Heart right ventricle (tissue), 16 donors: Measurements from ENCODE around the gene VSTM4. TPM values are rescaled to one million over a fixed set of nuclear protein-coding genes. Genes with fewer than 3 reads are reported as not detected.

Experiments
- ATAC-seq, 8 donors: fragments of 200-7000 bp; cut with Tn5 transposase; one replicate each; pipeline ENCODE4 v1.9.1; 2020; ENCODE audit warnings: mild to moderate bottlenecking in 8 of 8, moderate library complexity in 8 of 8, moderate number of reproducible peaks in 1 of 8
- DNase-seq, 2 donors: peaks; one replicate each; pipeline ENCODE4 v3.0.0-alpha.2; 2020
- H3K27ac ChIP-seq, 10 donors: fragments of 200-600 bp; sonication (generic) in 2 of 10; one replicate each; pipeline versions ENCODE4 v1.5.0 to v1.8.0; 2020 to 2022; ENCODE audit warnings: mild to moderate bottlenecking in 3 of 10
- H3K27me3 ChIP-seq, 7 donors: fragments of 200-600 bp; one replicate each; pipeline ENCODE4 v1.8.0; 2021 to 2022; ENCODE audit warnings: mild to moderate bottlenecking in 2 of 7
- H3K36me3 ChIP-seq, 9 donors: fragments of 200-600 bp; sonication (generic) in 1 of 9; one replicate each; pipeline versions ENCODE4 v1.5.0 to v1.8.0; 2020 to 2022; ENCODE audit warnings: mild to moderate bottlenecking in 2 of 9
- H3K4me1 ChIP-seq, 9 donors: fragments of 200-600 bp; sonication (generic) in 1 of 9; one replicate each; pipeline versions ENCODE4 v1.5.0 to v1.8.0; 2020 to 2022; ENCODE audit warnings: mild to moderate bottlenecking in 4 of 9
- H3K4me3 ChIP-seq, 10 donors: fragments of 200-600 bp; sonication (generic) in 2 of 10; one replicate each; pipeline versions ENCODE4 v1.5.0 to v1.8.0; 2020 to 2022; ENCODE audit warnings: mild to moderate bottlenecking in 7 of 10, moderate library complexity in 2 of 10
- H3K9me3 ChIP-seq, 11 donors: fragments of 200-600 bp in 10 of 11; sonication (generic) in 2 of 11; one replicate each; pipeline versions ENCODE4 v1.5.0 to v1.8.0; 2013 to 2022; ENCODE audit warnings: mild to moderate bottlenecking in 2 of 11, control low read depth in 1 of 11, moderate library complexity in 1 of 11
- WGBS, 2 donors: extraction: QIAGEN DNeasy Blood & Tissue Kit; methylation state at CpG; one replicate each; pipeline ENCODE4 v1.1.7; 2013; ENCODE audit warnings: inconsistent platforms in 1 of 2; 5-methylcytosine and 5-hydroxymethylcytosine counted together
- intact Hi-C, 10 donors: fragments of 100-400 bp; cut with DNase I; formaldehyde crosslinking; loops; one replicate each; pipeline versions ENCODE4 v1.11.1 to v1.14.2; 2022
- polyA plus RNA-seq, 2 donors: library from polyadenylated mRNA; stranded (reverse); fragments of 200-250 nt; gene quantifications; one replicate each; pipeline ENCODE4 v1.2.3, GENCODE V29; 2013
- total RNA-seq, 10 donors: library from RNA; stranded (reverse); fragmentation: NEBNext Ultra II Directional in 3 of 10; extraction: Animal tissue kit (Norgen Biotek cat#: 25700) in 3 of 10; gene quantifications; one replicate each; pipeline versions ENCODE4 v1.2.1 to v1.2.4, GENCODE V29; 2021 to 2023
- TF ChIP-seq, protein P1 (sequence below), 9 donors: fragments of 200-600 bp; sonication (generic) in 2 of 9; IDR thresholded peaks; one replicate each; pipeline versions ENCODE4 v1.5.0 to v1.8.0; 2021 to 2022; ENCODE audit warnings: antibody characterized with exemption in 9 of 9, mild to moderate bottlenecking in 5 of 9, moderate library complexity in 1 of 9
- donor health status: Arrhythmogenic right ventricular cardiomyopathy.
- donor health status: ischemic (EF 13 %, LVEDD 7.1; RV severe dilation, severe dysfunction).
- donor health status: healthy with polysubstance abuse.
- donor health status: DM: no; HTN: yes; CAD: no.
- donor health status: DM: no; HTN: no; CAD: no.
- donor health status: ischemic (EF 25% LVEDD 6.9; RV normal size, moderate dysfunction).
- donor health status: ischemic (EF 25% LVEDD 5.7; RV mildly dilated, moderate dysfunction).
- donor health status: healthy.
- donor health status: DM: yes; HTN: yes; CAD: no.
- donor health status: Ischemic cardiomyopathy.
- donor health status: ischemic (EF 35%, LVEDD 5.7; RV mildly dilated, moderate dysfunction).
- donor health status: nonischemic (EF 11% LVEDD 7.7; RV severe dilation, severe dysfunction).
- donor health status: DM: yes; HTN: yes; CAD: no.
- donor health status: PGD.
- donor health status: ischemic (EF 29% LVEDD 5.4; RV normal size, mild dysfunction).
- donor health status: nonischemic (EF 23%, LVEDD 6.1; RV moderate dilation, normal function).

Gene VSTM4
- total and polyA plus RNA-seq, 12 donors, result 5.0 to 26.7 (median 16.3) TPM

DNA sequence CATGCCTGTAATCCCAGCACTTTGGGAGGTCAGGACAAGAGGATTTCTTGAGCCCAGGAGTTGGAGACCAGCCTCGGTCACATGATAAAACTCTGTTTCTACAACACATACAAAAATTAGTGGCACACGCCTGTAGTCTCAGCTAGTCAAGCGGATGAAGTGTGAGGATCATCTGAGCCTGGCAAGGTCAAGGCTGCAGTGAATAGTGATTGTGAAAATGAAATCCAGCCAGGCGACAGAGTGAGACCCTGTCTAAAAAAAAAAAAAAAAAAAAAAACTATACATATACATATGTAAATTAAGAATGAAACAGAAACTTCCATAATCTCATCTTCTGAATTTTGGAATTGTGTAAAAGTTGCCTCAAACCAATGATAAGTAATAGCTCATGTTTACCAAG lies 36.7 kb upstream of the VSTM4 start:
- Histone ChIP-seq H3K4me1 (peaks cover 0 to 8% (median 0%) of the 10 kb centered on the region in 9 donors), H3K27me3 (no peaks in the 10 kb centered on the region), H3K27ac (no peak overlapping the region), H3K4me3 (no peak overlapping the region), H3K36me3 (peaks cover 0 to 26% (median 0%) of the 10 kb centered on the region in 9 donors), H3K9me3 (peaks cover 0 to 14% (median 4%) of the 10 kb centered on the region in 11 donors)
- ATAC-seq (no peak), DNase-seq (no peak)
- intact Hi-C loops, result no loop called here
- TF ChIP-seq, protein P1, sequence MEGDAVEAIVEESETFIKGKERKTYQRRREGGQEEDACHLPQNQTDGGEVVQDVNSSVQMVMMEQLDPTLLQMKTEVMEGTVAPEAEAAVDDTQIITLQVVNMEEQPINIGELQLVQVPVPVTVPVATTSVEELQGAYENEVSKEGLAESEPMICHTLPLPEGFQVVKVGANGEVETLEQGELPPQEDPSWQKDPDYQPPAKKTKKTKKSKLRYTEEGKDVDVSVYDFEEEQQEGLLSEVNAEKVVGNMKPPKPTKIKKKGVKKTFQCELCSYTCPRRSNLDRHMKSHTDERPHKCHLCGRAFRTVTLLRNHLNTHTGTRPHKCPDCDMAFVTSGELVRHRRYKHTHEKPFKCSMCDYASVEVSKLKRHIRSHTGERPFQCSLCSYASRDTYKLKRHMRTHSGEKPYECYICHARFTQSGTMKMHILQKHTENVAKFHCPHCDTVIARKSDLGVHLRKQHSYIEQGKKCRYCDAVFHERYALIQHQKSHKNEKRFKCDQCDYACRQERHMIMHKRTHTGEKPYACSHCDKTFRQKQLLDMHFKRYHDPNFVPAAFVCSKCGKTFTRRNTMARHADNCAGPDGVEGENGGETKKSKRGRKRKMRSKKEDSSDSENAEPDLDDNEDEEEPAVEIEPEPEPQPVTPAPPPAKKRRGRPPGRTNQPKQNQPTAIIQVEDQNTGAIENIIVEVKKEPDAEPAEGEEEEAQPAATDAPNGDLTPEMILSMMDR (IDR thresholded peaks at IDR 0.05), result no peak
- WGBS, 2 donors, result 94 to 95% methylated on average over 4 of the region's 4 CpGs

DNA sequence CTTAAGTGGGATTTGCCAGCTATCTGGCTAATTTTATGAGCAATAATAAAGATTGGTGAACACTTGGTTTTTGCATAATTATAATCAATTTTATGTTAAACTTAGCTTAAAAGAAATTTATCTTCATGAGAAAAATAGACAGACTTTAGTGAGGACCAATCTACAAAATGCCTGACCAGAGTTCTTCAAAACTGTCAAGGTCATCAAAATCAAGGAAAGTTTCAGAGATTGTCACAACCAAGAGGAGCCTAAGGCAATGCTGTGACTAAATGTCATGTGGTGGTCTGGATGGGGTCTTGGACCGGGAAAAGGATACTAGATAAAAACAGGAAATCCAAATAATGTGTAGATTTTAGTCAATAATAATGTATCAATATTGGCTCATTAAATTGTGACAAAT lies 36.2 kb upstream of the VSTM4 start:
- TF ChIP-seq, protein P1 (IDR thresholded peaks at IDR 0.05), result no peak
- peaks cover 0 to 17% (median 4%) of the 10 kb centered on the region in 11 donors for H3K9me3 ChIP-seq
- H3K4me1 ChIP-seq, result peaks cover 0 to 8% (median 0%) of the 10 kb centered on the region in 9 donors
- H3K27ac ChIP-seq, result no peak overlapping the region
- DNase-seq (no peak), ATAC-seq (no peak)
- intact Hi-C loops, result no loop called here
- 83 to 85% methylated on average over 1 of the region's 1 CpG for WGBS, 2 donors
- H3K27me3 ChIP-seq, result no peaks in the 10 kb centered on the region
- H3K36me3 ChIP-seq, result peaks cover 0 to 21% (median 0%) of the 10 kb centered on the region in 9 donors
- H3K4me3 ChIP-seq, result no peak overlapping the region

DNA sequence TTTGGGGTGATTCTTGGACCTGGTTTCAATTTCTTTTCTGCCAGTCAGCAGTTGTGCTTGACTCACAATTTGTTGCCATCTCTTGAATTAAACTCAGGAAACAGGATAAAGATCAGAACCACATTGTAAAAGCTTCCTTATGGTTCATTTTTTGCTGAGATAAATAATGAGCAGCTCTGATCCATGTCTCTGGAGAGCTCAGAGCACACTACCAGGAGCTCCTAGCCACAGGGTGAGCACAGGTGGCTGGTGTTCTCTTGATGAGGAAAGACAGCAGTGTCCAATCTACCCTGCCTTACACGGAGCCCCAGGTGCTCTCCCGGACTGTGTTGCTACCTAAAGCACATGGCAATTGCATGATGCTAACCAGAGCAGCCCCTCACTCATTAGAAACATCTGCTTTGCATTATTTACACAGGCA lies 35.7 kb upstream of the VSTM4 start:
- TF ChIP-seq, protein P1 (IDR thresholded peaks at IDR 0.05), result no peak
- WGBS, 2 donors, result 53 to 58% methylated on average over 2 of the region's 2 CpGs
- no peak overlapping the region for H3K4me3 ChIP-seq
- H3K27ac ChIP-seq, result no peak overlapping the region
- H3K9me3 ChIP-seq, result peaks cover 0 to 17% (median 4%) of the 10 kb centered on the region in 11 donors
- peaks cover 0 to 16% (median 0%) of the 10 kb centered on the region in 9 donors for H3K36me3 ChIP-seq
- intact Hi-C loops, result no loop called here
- DNase-seq (no peak), ATAC-seq (no peak)
- H3K27me3 ChIP-seq, result no peaks in the 10 kb centered on the region
- peaks cover 0 to 8% (median 0%) of the 10 kb centered on the region in 9 donors for H3K4me1 ChIP-seq

DNA sequence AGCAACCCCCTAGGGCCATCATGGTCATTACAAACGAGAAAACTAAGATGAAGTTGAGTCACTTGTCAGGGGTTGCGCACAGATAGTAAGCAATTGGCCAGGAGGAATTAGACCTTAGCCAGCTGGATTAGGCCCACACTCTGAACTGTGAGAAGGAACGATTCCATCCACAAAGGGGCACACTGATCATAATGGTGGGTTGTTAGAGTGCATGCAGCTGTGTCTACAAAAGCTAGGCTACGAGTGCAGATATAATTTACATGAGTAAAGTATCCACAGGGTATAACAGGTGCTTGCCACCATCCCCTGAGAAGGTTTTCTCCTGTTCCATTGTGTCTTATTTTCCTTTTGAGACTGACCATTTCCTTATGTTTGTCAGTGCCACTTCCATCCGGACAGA lies 35.1 kb upstream of the VSTM4 start:
- Histone ChIP-seq H3K9me3 (peaks cover 0 to 17% (median 4%) of the 10 kb centered on the region in 11 donors), H3K27me3 (no peaks in the 10 kb centered on the region), H3K36me3 (peaks cover 0 to 10% (median 0%) of the 10 kb centered on the region in 9 donors), H3K4me3 (no peak overlapping the region), H3K4me1 (peaks cover 0 to 8% (median 0%) of the 10 kb centered on the region in 9 donors), H3K27ac (no peak overlapping the region)
- TF ChIP-seq, protein P1 (IDR thresholded peaks at IDR 0.05), result no peak
- WGBS, 2 donors, result 76 to 86% methylated on average over 5 of the region's 5 CpGs
- intact Hi-C loops, result no loop called here
- ATAC-seq (peak in 1 of 8 donors; percentile 18), DNase-seq (no peak)
